IPS-15b (cell line): ENCODE results near the gene CHST11.

Experiments
- H3K27me3 ChIP-seq: one replicate; pipeline ENCODE4 v1.6.1; 2013; ENCODE audit warnings: low read length; ENCODE audit not compliant: control insufficient read depth, insufficient read depth
- H3K36me3 ChIP-seq: one replicate; pipeline ENCODE4 v1.6.1; 2013; ENCODE audit warnings: low read length; ENCODE audit not compliant: control insufficient read depth, insufficient read depth
- H3K4me1 ChIP-seq: one replicate; pipeline ENCODE4 v1.6.1; 2013; ENCODE audit warnings: mild to moderate bottlenecking, low read length; ENCODE audit not compliant: control insufficient read depth, insufficient read depth
- H3K4me3 ChIP-seq: one replicate; pipeline ENCODE4 v1.5.1; 2013; ENCODE audit warnings: low read depth, low read length
- H3K9ac ChIP-seq: one replicate; pipeline ENCODE4 v1.6.1; 2013; ENCODE audit warnings: low read depth, mild to moderate bottlenecking, low read length
- H3K9me3 ChIP-seq: one replicate; pipeline ENCODE4 v1.6.1; 2013; ENCODE audit warnings: mild to moderate bottlenecking, low read length; ENCODE audit not compliant: control insufficient read depth, insufficient read depth

Gene CHST11

DNA sequence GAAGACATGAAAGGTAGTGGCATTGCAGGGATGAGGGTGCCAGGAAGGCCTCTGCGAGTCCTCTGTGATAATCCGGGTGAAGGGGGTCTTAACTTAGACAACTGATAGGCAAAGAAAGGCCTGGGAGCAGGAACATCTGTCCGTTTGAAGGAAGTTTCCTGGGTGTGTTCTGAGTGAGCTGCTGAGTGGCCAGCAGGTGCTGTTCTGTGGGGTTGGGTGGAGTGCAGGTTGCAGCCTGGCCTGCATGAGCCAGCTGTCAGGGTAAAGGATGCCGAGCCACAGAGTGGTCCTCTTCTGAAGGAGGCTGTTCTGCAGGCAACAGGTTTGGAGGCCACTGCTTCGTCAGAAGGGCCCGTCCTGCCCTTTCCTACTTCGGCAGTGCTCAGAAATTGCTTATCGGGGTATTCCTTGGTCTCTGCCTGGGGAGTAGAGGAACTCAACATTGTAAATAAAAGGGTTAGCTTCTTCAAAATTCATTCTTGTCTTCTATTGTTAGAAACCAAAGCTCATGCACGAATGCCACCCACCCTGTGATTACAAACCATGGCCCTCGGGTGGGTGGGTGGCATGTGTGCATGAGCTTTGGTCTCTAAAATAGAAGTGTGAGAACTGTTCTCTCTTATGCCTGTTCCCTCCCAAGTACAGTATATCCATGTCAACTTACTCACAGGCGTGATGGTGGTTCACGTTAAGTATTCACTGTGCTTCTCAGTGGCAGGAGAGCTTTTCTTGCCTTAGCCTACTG lies 118.9 kb downstream of the CHST11 start:
- Histone ChIP-seq H3K36me3 (no peaks in the 10 kb centered on the region), H3K4me1 (peaks cover 3% of the 10 kb centered on the region), H3K9ac (no peak overlapping the region), H3K9me3 (no peaks in the 10 kb centered on the region), H3K4me3 (no peak overlapping the region), H3K27me3 (no peaks in the 10 kb centered on the region)

DNA sequence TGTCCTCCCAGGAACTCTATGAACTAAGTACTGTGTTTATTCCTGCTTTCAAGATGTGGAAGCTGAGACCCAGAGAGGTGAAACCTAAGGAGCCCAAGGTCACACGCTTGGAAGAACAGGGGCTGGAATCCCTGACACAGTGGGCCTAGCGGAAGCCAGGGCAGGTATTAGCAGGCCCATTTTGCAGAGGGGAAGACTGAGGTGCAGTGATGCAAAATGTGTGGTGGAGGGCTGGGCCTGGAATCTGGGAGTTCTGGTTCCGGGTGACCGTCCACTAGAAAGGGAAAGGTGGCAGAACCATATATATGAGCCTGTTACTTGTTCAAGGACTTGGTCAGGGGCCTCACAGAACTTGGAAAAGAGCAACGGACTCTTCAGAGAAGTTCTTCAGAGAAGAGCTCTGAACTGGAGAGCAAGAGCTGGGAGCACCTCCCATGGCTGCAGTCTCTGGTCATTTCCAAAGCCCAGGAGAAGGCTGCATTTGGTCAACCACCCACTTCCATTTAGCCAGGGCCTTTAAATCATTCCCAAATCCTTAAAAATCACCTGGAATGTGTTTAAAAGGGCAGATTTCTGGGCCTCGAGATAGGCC lies 119.5 kb downstream of the CHST11 start:
- no peaks in the 10 kb centered on the region for H3K27me3 ChIP-seq
- no peak overlapping the region for H3K9ac ChIP-seq
- no peaks in the 10 kb centered on the region for H3K36me3 ChIP-seq
- no peaks in the 10 kb centered on the region for H3K9me3 ChIP-seq
- H3K4me1 ChIP-seq = peaks cover 3% of the 10 kb centered on the region
- no peak overlapping the region for H3K4me3 ChIP-seq

DNA sequence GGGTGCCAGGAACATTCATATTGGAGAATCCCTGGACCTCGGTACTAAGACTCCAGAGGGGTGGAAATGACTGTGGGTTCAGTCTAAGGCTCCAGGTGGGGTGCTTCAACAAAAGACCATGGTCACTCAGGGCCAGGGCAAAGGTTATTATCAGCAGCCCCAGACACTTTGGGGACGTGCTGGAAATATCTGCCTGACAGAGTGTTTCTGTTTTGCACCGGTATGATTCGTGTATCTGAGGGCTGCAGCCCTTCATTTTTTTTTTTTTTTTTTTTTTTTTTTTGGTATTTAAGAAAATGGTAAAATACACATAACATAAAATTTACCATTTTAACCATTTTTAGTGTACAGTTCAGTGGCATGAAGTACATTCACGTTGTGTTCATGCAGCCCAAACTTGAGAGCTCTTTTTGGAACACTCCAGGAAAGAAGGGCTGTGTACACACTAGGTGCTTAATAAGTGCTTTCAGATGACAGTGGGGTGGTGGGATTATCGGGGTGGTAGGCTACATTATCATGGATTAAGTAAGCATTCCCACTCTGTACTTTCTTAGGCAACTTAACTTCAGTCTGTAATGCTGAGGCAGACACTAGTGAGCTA lies 120.3 kb downstream of the CHST11 start:
- Histone ChIP-seq H3K4me1 (peaks cover 3% of the 10 kb centered on the region), H3K27me3 (no peaks in the 10 kb centered on the region), H3K4me3 (no peak overlapping the region), H3K9ac (no peak overlapping the region), H3K9me3 (no peaks in the 10 kb centered on the region), H3K36me3 (no peaks in the 10 kb centered on the region)

DNA sequence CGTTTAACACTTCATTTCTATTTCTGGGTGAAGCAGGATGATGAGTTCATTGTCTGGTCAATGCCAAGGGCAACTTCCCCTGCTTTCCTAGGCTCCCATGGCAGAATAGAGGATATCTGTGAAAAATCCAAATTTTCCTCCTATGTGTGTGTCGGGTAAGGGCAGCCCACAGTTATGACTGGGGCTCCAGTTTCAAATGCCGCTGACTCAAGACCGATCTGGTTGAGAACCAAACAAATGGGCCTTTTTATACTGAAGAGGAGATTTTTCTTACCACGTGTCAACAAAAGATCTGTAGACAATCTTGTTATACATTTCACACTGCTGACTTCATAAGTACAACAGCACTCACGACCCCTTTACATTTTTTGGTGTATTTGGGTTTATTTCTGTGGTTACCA lies 120.8 kb downstream of the CHST11 start:
- Histone ChIP-seq H3K27me3 (no peaks in the 10 kb centered on the region), H3K4me3 (no peak overlapping the region), H3K36me3 (no peaks in the 10 kb centered on the region), H3K4me1 (peaks cover 3% of the 10 kb centered on the region), H3K9me3 (no peaks in the 10 kb centered on the region), H3K9ac (no peak overlapping the region)

DNA sequence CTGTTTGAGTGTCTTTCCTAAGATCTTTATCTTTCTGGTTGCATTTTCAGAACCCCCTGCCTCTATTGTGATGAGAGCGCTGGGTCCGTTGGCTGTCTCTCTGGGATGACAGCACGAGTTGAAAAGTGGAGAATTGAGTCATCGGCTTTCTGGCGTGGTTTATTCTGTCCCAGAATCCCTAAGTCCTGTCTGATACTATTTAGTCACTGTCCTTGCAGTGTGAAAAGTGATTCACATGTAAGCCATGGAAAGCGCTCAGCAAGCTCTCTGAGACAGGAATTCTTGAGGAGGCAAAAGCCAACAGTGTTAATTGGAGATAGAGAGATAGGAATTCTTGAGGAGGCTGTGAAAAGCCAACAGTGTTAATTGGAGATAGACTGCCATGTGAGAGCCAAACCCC lies 121.7 kb downstream of the CHST11 start:
- no peaks in the 10 kb centered on the region for H3K36me3 ChIP-seq
- no peak overlapping the region for H3K4me3 ChIP-seq
- H3K27me3 ChIP-seq = no peaks in the 10 kb centered on the region
- no peaks in the 10 kb centered on the region for H3K9me3 ChIP-seq
- peaks cover 3% of the 10 kb centered on the region for H3K4me1 ChIP-seq
- H3K9ac ChIP-seq = no peak overlapping the region

DNA sequence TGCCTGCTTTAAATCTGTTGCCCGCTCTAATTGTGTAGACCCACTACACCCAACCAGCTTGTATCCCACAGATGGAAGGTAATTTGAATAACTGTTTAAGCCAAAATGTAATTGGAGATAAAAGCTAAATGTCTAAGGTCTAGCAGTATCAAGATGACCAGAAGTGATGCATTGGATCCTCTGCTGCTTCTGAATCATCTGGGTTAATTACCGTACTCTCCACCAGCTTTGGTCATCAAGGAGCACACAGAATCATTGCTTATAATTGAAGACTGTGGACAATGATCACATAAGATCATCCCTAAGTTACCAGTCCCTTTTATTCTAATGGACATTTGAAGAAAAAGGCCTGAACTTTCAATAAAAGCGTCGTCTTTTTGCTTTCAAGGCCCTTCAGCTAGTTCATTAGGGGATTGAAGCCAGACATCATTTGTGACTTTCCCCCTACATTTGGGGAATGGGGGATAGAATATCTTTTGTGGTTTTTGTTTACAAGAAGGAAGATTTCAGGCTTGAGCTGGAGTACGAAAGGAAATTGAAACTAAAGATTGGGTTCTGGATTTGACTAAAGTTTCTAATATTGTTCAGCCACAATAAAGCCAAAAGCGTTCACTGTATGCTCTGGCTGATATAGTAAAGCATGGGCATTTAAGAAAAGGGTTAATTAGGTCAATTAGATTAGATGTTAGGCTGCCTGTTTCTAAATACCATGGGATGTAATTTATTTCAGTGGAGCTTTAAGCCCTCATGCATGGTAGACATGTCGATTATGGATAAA lies 123.2 kb downstream of the CHST11 start:
- no peak overlapping the region for H3K9ac ChIP-seq
- H3K4me3 ChIP-seq = no peak overlapping the region
- no peaks in the 10 kb centered on the region for H3K9me3 ChIP-seq
- no peaks in the 10 kb centered on the region for H3K27me3 ChIP-seq
- peaks cover 3% of the 10 kb centered on the region for H3K4me1 ChIP-seq
- H3K36me3 ChIP-seq = no peaks in the 10 kb centered on the region

DNA sequence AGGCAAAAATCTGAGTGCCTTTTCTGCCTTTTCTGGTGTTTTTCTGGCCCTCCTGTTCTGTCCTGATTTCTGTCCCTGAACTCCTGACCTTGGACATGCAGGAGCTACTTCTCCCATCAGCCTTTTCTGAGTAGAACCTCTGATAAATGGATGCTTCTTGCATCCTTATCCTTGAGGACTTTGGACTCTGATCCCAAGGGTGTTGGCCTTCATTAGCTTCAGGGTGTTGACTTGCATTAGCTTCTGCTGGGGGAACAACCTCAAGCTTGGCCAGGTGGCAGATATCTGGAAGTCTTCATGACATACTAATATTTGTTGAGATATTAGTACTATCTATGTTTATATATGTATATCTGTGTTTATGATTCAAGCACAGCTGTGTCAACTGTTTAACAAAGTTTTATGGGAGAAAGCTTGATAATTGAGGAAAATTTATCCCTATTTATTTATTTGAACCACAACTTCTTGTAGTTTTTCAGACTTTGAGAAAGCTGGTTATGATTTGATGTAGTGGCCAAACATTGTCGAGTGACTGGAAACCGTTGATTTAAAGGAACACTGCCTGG lies 124.3 kb downstream of the CHST11 start:
- Histone ChIP-seq H3K36me3 (no peaks in the 10 kb centered on the region), H3K4me1 (peaks cover 3% of the 10 kb centered on the region)

DNA sequence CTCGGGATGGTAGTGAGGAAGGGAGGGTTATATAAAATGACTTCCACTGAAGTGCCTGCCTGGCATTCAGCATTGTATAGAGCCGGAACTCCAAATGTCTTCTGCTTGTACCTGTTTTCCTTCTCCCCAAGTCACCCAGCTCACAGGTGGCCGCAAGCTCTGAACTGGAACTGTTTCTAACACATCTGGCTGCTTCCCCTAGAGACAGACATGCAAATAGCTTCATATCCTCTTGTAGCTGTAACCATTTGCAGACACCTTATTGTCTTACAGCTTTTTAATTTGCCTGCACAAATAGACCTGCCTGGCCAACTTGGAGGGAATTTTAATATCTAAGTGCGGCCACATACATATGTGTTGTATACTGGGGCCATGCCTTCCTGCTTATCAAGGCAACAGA lies 126.0 kb downstream of the CHST11 start:
- H3K27me3 ChIP-seq = no peaks in the 10 kb centered on the region
- H3K4me3 ChIP-seq = no peak overlapping the region
- H3K36me3 ChIP-seq = no peaks in the 10 kb centered on the region
- no peaks in the 10 kb centered on the region for H3K9me3 ChIP-seq
- H3K4me1 ChIP-seq = peaks cover 3% of the 10 kb centered on the region
- no peak overlapping the region for H3K9ac ChIP-seq

More for the DNA sequence above, 124.3 kb downstream of the CHST11 start:
- H3K27me3 ChIP-seq = no peaks in the 10 kb centered on the region
- H3K9me3 ChIP-seq = no peaks in the 10 kb centered on the region
- no peak overlapping the region for H3K4me3 ChIP-seq
- H3K9ac ChIP-seq = no peak overlapping the region

DNA sequence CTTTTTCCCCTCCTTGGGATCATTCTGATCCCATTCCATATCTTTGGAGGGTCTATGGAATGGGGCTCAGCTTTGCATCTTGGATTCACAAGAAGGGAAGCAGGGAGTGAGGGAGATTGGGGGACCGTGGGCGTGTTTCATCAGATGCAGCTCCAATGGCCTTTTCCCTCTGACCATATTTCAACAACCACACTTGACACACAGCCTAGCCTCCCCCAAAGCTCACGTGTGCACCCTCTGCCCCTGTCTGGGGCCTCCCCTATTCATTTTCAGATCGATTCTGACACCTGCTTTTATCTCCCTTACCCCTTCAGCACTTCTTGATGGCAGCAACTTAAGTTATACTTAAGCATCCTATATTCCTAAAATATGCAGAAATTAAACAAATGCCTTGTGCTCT lies 126.6 kb downstream of the CHST11 start:
- Histone ChIP-seq H3K36me3 (no peaks in the 10 kb centered on the region), H3K9me3 (no peaks in the 10 kb centered on the region), H3K9ac (no peak overlapping the region), H3K4me1 (peaks cover 3% of the 10 kb centered on the region), H3K4me3 (no peak overlapping the region), H3K27me3 (no peaks in the 10 kb centered on the region)

DNA sequence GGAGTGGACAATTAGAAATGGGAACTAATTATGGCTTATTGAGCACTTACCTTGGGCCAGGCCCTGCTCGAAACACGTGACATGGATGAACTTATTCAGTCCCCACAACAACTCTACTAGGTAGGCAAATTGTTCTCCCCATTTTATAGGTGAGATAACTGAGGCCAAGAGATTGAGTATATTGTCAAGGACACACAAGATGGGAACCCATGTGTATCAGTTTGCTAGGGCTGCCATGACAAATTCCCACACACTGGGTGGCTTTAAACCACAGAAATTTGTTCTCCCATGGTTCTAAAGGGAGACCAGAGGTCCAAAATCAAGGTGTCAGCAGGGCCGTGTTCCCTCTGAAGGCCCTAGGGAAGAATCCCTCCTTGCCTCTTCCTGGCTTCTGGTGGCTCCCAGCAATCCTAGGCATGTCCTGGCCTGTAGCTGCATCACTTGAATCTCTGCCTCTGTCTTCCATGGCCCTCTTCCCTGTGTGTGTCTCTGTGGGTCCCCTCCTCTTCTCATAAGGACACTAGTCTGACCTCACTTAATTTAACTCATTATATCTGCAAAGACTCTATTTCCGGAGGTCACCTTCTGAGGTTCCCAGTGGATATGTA lies 128.8 kb downstream of the CHST11 start:
- Histone ChIP-seq H3K4me3 (no peak overlapping the region), H3K9ac (peak overlapping the region; percentile 50), H3K4me1 (no peaks in the 10 kb centered on the region), H3K27me3 (no peaks in the 10 kb centered on the region), H3K9me3 (no peaks in the 10 kb centered on the region), H3K36me3 (no peaks in the 10 kb centered on the region)

DNA sequence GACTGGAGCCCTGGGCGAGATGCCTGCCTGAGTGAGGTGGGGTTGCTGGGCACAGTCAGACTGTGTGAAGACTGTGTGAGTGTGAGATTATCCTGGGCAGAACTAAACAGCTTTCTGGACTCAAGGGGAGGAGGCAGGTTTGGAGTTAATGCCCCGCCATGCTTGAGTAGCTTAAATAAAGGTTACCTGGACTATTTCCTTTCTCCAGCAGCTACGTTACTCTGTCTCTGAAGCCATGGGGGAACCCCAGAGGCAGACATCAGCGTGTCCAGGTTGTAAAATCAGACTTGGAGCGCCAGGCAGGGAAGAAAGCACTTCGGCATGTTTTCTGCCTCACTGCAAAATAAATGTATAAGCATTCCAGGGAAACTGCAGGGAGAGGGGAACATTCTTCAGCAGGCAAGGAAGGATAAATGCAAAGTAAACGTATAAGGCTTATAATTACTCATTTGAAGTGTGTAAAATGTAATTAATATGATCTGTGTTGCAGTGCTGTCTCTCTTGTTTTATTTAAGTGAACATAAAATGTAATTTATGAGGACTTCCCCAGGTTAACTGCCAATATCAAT lies 129.7 kb downstream of the CHST11 start:
- H3K4me1 ChIP-seq = no peaks in the 10 kb centered on the region

More for the DNA sequence above, 129.7 kb downstream of the CHST11 start:
- H3K9me3 ChIP-seq = no peaks in the 10 kb centered on the region
- H3K27me3 ChIP-seq = no peaks in the 10 kb centered on the region
- H3K4me3 ChIP-seq = no peak overlapping the region
- H3K9ac ChIP-seq = peak overlapping the region; percentile 29
- no peaks in the 10 kb centered on the region for H3K36me3 ChIP-seq
